Activated CD8-positive, alpha-beta memory T cell treated with anti-CD3 and anti-CD28 coated beads, Interleukin-2, amount 50 U/mL, for 4 hours (primary cell): ENCODE data around the gene OGA.

Source experiments
- DNase-seq: peaks from one replicate; pipeline ENCODE4 v3.0.0-alpha.2; 2020

The OGA gene

DNA sequence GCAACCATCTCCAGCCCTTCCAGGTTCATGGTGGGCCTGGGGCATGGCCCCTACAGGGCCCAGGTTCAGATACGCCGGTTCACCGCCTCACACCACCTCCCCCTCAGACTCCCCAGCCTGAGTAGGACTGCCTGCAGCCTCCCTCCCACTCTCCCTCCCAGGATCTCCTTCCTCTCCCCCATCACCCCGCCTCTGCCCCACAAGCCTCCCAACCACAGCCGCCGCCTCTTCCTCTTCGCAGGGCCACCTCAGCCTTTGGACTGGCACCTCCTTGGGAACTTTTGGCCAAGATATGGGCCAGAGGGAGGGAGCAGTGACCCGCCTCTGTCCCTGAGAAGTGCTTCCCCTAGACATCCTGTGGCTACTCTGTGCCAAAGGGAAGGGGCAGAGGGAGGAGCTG, 16.1 kb upstream of the OGA start:
- DNase-seq, result no peak

DNA sequence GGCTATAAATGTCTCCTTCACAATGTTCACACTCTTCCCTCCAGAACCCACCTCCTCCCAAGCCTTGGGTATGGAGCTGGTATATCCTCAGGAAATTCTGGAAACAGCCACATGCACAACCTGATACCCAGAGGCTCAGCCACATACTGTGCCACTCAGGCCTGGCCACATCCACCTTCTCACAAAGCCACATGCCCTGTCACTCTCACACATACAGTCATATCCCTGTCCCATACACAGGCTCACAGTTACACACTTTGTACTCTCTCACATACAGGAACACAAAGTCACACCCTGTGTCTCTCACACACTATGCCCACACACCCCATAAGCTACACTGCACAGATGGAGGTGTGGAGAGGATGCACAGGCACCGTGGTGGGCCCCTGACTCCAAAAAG, 15.2 kb upstream of the OGA start:
- no peak for DNase-seq

DNA sequence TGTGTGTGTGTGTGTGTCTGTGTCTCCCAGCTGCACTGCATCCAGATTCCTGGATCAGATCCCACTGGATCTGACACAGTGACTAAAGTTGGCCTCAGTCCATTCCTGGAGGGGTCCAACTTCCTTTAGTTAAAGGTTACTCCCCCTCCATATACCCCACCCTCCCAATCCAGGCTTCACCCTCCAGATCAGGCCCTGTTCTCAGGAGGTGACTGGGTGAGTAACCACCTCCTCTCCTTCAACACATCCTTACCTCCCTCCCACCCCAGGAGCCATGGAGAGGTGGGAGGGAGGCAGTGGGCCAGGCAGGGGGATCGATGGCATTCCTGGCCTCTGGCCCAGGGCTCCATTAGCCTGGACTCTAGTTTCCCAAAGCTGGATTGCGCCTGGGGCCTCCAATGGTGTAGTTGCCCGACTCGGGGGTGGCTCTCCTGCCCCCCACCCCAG, 14.1 kb upstream of the OGA start:
- DNase-seq, result no peak

DNA sequence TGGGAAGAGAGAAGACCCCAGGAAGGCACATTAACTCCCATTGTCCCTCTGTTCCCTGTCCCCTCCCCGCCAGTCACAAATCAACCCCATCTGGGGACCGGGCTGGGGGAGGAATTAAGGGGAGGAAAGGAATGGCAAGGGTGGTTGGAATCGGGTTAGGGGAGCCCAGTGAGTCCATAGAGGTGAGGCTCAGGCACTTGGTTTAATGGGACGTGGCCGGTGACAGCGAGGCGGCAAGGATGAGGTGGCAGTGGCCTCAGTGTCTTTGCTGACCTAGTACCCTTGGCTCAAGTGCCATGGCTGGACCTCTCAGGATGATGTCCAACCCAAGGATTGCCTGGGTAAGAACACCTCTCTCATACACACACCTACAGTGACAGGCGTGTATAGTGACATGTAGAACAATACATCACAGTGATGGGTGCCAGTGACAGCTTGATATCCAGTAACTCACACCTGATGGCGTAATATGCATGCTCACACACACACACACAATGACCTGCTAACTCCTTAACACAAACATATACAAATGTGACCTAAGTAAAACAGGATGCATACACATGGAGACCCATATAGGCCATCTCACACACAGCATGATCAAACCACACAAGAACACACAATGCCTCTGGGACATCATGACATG, 13.0 kb upstream of the OGA start:
- DNase-seq, result no peak

DNA sequence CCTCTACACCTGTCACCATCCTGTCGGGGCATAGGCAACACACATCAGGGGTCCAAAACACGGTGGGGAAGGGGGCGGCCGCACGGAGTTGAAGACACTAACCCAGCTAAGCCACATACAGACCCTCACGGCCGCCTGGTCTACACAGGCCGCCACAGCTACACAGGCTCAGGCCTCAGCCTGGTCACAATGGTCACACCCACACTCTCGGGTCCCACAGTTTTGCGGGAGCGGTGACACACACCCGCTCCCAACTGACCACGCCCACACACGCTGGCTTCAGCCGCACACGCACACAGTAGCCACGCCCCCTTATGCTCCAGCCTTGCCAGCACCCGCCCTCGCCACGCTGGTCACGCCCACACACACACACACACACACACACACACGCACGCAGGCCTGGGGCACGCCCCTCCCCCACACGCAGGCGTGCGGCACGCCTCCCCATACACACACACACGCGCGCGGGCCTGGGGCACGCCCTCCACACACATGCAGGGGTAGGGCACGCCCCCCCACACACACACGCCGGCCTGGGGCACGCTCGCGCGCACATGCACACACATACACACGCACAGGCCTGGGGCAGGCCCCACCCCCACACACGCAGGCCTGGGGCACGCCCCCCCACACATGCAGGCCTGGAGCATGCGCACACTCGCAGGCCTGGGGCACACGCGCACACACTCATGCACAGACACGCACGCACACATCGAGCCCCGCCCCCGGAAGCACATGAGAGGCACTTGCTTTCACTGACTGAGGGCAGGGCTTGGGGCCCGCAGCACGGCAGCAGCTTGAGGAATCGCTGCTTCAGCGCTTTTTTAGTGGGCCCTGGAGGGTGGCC, 12.3 kb upstream of the OGA start:
- DNase-seq, result peak; percentile 94

DNA sequence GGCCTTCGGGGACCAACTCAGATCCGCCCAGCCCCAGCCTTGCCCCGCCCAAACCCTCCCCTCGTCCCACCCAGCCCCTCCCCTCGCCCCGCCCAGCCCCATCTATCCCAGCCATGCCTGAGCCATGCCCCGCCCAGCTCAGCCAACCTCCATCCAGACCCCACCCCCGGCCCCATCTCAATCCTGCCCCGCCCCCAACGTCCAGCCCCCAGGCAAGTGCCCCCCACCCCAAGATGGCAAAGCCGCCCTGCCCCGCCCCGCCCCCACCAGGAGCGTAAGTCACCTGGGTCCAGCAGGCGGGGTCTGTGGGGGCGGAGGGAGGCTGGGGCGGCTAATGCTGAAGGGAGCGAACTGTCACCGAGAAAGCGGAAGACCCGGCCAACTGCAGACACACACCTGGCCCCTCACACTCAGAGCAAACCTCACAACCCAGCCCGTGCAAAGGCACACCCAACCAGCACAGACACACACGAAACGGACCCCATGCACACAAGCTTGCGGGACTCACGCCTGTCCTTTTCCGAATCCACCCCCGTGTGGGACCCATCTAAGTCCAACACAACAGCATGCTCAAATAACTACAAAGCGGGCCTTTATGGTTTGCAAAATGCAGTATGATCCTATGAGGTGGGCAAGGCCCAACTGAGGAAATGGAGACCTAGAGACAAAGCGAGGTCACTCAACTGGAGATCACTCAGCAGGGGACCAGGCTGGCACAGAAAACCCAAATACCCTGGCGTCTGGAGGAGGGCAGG, 11.5 kb upstream of the OGA start:
- peak; percentile 65 for DNase-seq

DNA sequence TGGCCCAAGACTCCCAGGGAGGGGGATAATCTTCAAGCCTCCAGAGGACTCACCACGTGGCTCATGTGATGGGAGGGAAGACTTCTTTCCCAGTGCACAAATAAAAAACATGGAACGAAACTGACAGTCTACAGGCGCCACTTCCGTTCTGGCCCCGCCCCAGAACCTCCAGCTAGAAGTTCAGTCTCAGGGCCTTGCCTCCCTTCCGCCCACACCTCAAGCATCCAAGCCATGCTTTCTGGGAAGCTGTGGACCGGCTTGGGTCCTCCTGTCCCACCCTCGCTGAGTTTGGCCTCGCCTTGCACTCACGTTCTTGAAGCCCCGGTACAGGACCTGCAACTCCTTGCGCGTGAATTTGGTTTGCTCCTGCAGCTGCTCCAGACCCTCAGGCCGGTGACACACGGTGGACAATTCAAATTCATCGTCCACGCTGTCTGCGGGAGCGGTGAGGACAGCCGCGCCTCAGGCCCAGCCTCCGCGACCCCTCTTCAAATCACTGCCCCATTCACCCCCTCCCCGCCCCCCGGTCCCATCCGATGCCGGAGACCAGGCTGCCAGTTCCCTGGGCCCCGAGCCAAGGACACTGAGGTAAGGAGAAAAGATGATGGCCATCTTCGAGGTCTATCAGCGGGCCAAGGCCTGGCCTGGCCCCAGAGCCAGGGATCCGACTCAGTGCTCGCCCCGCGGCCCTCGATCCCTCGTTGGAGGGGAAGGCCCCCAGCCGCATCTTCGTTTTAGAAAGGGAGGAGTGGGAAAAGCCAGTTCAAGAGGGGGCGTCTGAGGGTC, 10.7 kb upstream of the OGA start:
- no peak for DNase-seq

DNA sequence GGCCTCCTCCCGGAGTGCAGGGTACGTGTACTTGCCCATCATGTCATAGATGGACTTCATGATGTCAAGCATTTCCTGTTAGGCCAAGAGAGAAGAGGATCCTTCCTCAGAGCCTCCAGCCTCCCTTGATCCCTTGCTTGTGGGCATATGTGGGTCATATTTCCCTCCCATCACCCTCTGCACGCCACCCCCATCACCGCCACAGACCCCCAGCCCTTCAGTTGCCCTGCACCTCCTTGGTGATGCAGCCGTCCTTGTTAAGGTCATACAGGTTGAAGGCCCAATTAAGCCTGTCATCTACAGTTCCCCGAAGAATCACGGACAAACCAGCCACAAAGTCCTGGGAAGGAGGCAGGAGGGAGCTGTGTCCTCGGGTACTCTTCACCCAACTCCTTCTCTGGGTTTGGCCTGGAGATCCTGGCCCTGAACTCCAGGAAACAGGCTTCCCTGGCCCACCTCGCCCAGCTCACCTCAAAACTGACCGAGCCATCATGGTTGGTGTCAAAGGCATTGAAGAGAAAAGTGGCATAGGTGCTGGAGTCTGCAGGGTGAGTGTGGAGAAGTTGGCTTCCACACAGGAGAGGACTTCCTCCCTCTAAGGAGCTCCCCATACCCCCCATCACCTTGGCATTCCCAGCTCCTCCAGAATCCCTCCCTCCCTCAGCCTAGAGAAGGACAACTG, 9.8 kb upstream of the OGA start:
- DNase-seq, result no peak

DNA sequence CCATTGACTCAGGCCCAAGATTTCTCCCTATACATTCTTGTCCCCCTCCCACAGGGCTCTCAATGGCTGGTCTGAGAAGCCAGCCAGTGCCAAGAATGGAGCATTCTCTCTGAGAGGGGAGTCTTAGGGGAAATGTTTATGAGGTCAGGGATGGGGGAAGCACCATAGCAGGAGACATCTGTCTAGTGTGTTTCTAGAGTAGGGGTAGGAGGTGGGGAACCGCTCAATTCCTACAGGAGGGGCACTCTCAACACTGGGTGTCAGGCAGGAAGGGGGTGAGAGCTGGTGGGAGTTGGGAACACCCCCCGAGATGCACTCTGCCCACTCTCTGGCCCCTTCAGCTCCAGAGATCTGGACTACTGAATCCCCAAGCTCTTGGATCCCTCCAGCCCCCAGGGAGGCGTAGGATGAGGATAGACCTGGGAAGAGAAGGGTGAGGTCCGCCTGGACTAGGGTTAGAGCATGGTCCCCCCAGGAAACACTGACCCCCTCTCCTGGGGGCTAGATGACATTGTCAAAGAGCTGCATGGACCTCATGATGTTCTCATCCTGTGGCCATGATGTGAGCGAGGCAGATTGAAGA, 8.7 kb upstream of the OGA start:
- no peak for DNase-seq

DNA sequence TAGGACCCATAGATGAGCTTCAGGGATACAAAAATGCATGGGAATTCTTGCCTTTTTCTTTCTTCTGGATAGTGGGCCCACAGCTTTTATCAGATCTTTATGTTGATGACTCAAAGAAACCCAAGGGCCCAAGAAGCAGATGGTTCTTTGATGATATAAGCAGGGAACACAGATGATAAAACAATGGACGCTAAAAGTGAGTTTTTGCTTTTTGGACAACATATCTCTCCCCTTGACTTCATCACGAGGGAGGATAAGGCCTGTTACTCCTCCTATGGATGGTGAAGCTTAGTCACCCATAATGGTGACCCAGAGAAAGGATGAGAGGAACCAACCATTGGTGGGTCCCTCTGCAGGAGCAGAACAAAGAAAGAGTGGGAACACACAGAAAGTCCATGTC, 6.5 kb upstream of the OGA start:
- no peak for DNase-seq

DNA sequence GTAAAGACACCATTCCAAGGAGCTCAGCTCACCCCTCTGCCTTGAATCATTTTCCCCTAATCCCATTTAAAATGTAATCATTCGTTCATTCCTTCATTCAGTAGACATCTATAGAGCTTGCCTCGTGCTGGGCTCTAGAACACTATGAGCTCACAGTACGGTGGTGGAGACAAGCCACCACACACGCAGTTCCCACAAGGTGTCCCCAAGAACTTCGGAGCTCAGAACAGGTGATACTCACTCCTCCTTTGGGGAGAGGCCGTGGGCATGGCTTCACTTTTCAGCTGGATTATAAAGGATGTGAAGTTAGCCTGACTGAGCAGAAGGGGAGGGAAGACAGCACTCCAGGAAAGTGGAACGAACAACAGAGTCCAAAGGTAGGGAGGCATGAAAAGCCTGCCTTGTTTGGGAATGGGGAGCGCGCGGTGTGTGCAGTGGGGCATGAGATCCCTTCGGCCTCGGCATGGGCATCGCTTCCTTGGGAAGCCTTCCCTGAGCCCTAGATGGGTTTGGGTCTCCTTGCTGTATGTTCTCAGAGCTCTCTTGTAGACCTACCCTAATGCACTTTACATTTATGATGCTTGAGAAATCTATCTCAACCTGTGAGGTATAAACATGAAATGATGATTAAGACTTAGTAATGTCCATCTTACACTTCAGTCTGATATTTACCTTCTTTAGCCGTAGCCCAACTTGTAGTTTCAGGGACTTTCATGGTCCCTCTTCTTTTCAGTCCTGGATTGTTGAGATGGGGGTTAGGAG, 809 bp upstream of the OGA start:
- DNase-seq, result no peak

DNA sequence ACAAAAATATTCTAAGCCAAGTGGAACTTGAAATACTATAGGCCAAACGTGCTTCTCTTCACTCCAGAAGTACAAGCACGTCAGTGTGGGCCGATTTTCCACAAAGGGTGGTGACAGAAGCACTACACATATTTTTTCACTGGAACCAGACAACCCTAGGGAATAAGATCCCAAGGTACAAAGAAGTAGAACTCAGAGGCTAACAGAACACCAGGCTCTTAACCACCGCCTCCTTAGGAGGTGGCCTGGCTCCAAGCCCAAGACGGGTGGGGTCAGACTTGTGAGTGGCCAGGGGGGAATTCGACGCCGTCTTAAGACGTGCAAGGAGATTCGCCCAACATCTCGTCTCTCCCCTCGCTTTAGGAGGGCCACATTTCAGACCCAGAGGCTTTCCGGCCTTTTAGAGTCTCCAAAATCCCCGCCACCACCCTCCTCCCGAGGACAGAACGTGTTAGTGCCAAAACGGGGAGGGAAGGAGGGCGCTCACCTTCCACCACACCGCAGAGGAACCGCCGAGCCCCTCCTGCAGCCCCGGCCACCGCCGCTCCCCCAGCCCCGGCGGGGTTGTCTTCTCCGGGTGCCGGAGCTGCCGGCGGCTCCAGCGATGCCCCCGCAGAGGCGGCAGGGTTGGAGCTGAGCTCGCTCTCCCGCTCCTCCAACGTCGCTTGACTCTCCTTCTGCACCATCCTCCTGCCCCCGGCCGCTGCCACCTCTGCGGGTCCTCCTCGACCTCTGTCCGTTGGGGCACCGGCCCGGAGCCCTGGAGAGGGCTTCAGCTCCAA, 716 bp downstream of the OGA start:
- peak; percentile 27 for DNase-seq

DNA sequence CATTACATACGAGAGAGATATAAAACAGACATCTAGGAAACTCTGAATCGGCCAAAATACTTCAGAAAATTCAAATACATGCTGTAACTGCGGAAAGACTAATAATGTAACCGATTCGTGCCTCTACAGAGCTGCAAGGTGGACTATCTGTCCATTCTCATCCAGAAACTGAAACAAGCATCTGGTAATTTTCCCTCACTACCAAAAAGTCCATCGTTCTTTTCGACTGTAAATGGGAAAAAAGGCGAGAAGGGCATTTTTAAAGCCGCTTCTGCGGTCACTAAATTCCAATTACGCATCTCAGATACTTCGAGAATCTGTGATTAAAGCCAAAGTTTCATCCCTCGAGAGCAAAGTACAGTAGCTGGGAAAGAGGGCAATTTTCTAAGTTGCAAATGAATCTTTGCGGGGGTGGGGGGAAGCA, 1.3 kb downstream of the OGA start:
- DNase-seq, result no peak

DNA sequence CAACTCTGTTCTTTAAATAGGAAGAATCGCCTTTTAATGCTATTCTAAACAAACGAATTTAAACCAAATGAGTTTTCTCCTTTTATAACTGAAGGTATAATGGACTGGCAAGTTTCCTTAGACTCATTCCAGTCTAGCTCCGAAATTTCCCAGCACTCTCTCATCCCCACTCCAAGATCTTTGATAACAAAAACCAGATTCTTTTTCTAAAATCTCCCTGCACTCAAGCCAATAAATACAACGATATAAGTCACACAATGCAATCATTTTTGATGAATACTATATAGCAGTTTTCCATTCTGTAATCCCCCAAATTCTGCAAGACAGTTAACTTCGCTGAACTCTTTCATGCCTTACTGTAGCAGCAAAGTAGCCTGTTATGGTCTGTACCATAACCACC, 1.9 kb downstream of the OGA start:
- no peak for DNase-seq

DNA sequence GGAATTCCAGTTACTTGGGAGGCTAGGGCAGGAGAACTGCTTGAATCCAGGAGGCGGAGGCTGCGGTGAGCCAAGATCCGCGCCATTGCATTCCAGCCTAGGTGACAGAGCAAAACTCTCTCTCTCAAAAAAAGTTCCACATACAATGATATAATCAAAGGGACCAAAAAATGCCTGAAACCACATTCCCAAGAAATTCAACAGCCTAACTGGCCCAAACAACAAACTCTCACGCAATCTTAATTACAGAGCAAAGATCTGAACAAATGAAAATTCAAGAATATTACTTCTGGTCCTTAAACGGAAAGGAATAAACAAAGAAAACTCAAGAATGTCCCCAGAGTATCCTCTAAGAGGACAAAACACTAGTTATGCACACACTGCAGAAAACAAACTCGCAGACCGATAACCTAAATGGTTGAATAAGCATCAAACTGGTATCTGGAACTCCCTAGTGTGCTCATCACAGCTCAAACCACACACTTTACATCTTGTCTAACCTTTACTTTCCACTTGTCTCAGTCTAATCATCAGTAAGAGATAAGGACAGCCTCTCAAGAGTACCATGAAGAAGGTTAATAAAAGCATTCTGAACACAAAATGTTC, 3.7 kb downstream of the OGA start:
- no peak for DNase-seq

DNA sequence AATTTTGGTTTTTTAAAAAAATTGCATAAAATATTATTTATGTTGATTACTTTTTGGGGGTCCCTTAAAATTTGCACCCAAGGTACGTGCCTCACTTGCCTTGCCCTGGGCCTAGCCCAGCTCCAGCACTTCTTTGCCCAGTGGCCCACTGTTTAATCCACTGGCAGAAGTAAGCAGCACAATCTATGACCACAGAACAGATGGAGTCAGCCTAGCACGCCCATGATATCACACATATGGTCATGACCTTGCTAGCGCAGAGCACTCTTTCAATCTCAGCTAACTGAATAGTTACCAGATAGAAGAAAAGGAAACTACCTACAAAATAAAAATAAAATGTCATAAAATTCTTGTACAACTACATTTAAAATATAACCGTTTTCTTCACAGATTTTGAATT, 5.6 kb downstream of the OGA start:
- DNase-seq, result no peak

DNA sequence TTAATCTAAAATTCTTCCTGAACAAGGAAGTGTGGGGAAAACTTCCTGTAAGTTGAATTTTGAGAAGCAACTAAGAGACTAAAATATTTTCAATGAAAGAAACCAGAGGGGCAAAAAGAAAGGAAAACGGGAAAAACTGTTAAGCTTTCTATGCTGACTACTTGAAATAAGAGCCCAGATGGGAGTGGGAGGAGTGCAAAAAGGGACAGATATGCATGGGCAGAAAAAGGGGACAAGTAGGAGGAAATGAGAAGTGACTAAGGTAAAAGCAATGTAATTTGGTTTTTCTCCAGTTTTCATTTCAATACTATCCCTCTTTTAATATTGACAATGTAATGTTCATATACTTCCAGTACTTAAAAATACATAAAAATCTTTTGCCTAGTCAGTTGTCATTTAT, 11.1 kb downstream of the OGA start:
- no peak for DNase-seq

DNA sequence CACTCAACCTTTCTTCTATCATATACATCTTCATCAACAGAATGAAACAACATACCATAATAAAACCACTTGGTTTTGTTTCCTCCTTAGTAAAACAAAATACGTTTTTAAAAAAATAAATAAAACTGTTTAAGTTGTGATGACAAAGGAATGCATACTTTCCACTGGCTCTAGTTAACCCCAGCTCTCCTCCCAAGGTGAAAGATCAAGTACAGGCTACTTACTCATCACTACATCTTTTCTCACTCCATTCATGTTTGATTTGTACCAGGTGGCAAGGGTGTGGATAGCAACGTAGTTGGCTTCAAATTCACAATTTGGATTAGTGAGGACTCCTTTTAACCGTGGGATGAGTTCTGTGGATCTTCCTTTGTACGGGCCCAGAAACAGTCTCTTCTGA, 14.7 kb downstream of the OGA start:
- DNase-seq, result no peak

DNA sequence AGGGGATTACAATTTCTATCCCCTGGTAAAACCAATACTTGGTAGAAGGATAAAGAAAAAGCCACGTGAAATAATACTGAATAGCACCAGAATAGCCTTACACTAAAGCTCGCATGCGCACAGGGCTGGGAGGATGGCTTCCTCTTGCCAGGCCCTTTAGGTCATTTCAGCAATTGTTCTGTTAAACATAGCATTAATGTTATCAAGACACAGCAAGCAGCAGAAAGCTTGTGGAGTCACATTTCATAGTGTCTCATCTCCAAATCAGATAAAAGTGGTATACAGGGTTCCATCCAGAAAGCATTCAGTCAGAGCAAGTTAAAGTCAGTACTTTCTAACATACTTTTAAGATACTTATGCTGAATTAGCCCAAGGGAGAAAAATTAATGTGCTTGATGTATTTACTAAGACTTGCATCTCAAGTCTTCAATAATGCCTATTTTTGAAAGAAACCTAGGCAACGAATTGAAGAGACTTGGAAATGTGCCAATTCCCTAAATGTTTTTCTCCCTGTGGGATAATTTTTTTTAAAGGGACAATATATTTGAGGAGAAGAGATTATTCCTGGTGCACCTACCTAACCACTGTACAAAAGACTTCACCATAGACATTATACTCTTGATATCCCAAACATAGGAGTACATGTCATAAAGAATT, 20.7 kb downstream of the OGA start:
- no peak for DNase-seq
